ENCODE measurements around the gene LTC4S.

LTC4S gene

GRCh38 chr5:179822444-179822990, 28.7 kb downstream of the LTC4S start:
- H3K9ac ChIP-seq (ENCODE audit: low read depth in 1 of 2, low read length in 2 of 2) = peak overlapping the region; percentile 14 to 95
- no peaks in the 10 kb centered on the region for H3K9me3 ChIP-seq (ENCODE audit: control insufficient read depth in 2 of 2, low read length in 2 of 2)
- peaks cover 73 to 78% of the 10 kb centered on the region in 2 donors for H3K4me1 ChIP-seq (ENCODE audit: control insufficient read depth in 2 of 2, insufficient read depth in 2 of 2, low read length in 2 of 2)
- peaks cover 31 to 47% of the 10 kb centered on the region in 2 donors for H3K36me3 ChIP-seq (ENCODE audit: control insufficient read depth in 2 of 2, insufficient read depth in 2 of 2, low read length in 2 of 2)
- H3K4me3 ChIP-seq (ENCODE audit: low read length in 2 of 2) = peak overlapping the region; percentile 87 to 91
- no peak overlapping the region for H3K27ac ChIP-seq (ENCODE audit: low read depth in 2 of 2, low read length in 2 of 2)
- H3K27me3 ChIP-seq (ENCODE audit: control insufficient read depth in 2 of 2, insufficient read depth in 2 of 2, low read length in 2 of 2) = no peaks in the 10 kb centered on the region

- Histone ChIP-seq H3K4me1 (ENCODE audit: control insufficient read depth in 2 of 2, insufficient read depth in 2 of 2, low read length in 2 of 2) (peaks cover 68 to 75% of the 10 kb centered on the region in 2 donors), H3K9me3 (ENCODE audit: control insufficient read depth in 2 of 2, low read length in 2 of 2) (no peaks in the 10 kb centered on the region), H3K36me3 (ENCODE audit: control insufficient read depth in 2 of 2, insufficient read depth in 2 of 2, low read length in 2 of 2) (peaks cover 40 to 60% of the 10 kb centered on the region in 2 donors), H3K9ac (ENCODE audit: low read depth in 1 of 2, low read length in 2 of 2) (no peak overlapping the region), H3K27me3 (ENCODE audit: control insufficient read depth in 2 of 2, insufficient read depth in 2 of 2, low read length in 2 of 2) (no peaks in the 10 kb centered on the region), H3K4me3 (ENCODE audit: low read length in 2 of 2) (no peak overlapping the region), H3K27ac (ENCODE audit: low read depth in 2 of 2, low read length in 2 of 2) (no peak overlapping the region)
Observed at GRCh38 chr5:179823937-179824744, 30.4 kb downstream of the LTC4S start.

GRCh38 chr5:179824745-179825112, 30.9 kb downstream of the LTC4S start:
- no peak overlapping the region for H3K27ac ChIP-seq (ENCODE audit: low read depth in 2 of 2, low read length in 2 of 2)
- H3K27me3 ChIP-seq (ENCODE audit: control insufficient read depth in 2 of 2, insufficient read depth in 2 of 2, low read length in 2 of 2) = no peaks in the 10 kb centered on the region
- no peak overlapping the region for H3K4me3 ChIP-seq (ENCODE audit: low read length in 2 of 2)
- H3K36me3 ChIP-seq (ENCODE audit: control insufficient read depth in 2 of 2, insufficient read depth in 2 of 2, low read length in 2 of 2) = peaks cover 44 to 66% of the 10 kb centered on the region in 2 donors
- H3K4me1 ChIP-seq (ENCODE audit: control insufficient read depth in 2 of 2, insufficient read depth in 2 of 2, low read length in 2 of 2) = peaks cover 63 to 69% of the 10 kb centered on the region in 2 donors
- no peak overlapping the region for H3K9ac ChIP-seq (ENCODE audit: low read depth in 1 of 2, low read length in 2 of 2)
- H3K9me3 ChIP-seq (ENCODE audit: control insufficient read depth in 2 of 2, low read length in 2 of 2) = no peaks in the 10 kb centered on the region

GRCh38 chr5:179825655-179826182, 31.9 kb downstream of the LTC4S start:
- H3K9me3 ChIP-seq (ENCODE audit: control insufficient read depth in 2 of 2, low read length in 2 of 2) = no peaks in the 10 kb centered on the region
- no peak overlapping the region for H3K9ac ChIP-seq (ENCODE audit: low read depth in 1 of 2, low read length in 2 of 2)
- H3K27me3 ChIP-seq (ENCODE audit: control insufficient read depth in 2 of 2, insufficient read depth in 2 of 2, low read length in 2 of 2) = no peaks in the 10 kb centered on the region
- peaks cover 54 to 61% of the 10 kb centered on the region in 2 donors for H3K4me1 ChIP-seq (ENCODE audit: control insufficient read depth in 2 of 2, insufficient read depth in 2 of 2, low read length in 2 of 2)
- peak overlapping the region in 1 of 2 donors; percentile 20 for H3K4me3 ChIP-seq (ENCODE audit: low read length in 2 of 2)
- H3K36me3 ChIP-seq (ENCODE audit: control insufficient read depth in 2 of 2, insufficient read depth in 2 of 2, low read length in 2 of 2) = peaks cover 53 to 74% of the 10 kb centered on the region in 2 donors
- H3K27ac ChIP-seq (ENCODE audit: low read depth in 2 of 2, low read length in 2 of 2) = peak overlapping the region; percentile 42 to 70

- Histone ChIP-seq H3K4me3 (ENCODE audit: low read length in 2 of 2) (no peak overlapping the region), H3K36me3 (ENCODE audit: control insufficient read depth in 2 of 2, insufficient read depth in 2 of 2, low read length in 2 of 2) (peaks cover 66 to 85% of the 10 kb centered on the region in 2 donors), H3K9me3 (ENCODE audit: control insufficient read depth in 2 of 2, low read length in 2 of 2) (no peaks in the 10 kb centered on the region), H3K9ac (ENCODE audit: low read depth in 1 of 2, low read length in 2 of 2) (peak overlapping the region; percentile 28 to 40), H3K4me1 (ENCODE audit: control insufficient read depth in 2 of 2, insufficient read depth in 2 of 2, low read length in 2 of 2) (peaks cover 45 to 52% of the 10 kb centered on the region in 2 donors), H3K27me3 (ENCODE audit: control insufficient read depth in 2 of 2, insufficient read depth in 2 of 2, low read length in 2 of 2) (no peaks in the 10 kb centered on the region), H3K27ac (ENCODE audit: low read depth in 2 of 2, low read length in 2 of 2) (peak overlapping the region; percentile 70 to 76)
Observed at GRCh38 chr5:179827680-179828079, 33.9 kb downstream of the LTC4S start.

- no peaks in the 10 kb centered on the region for H3K9me3 ChIP-seq (ENCODE audit: control insufficient read depth in 2 of 2, low read length in 2 of 2)
- peaks cover 70 to 87% of the 10 kb centered on the region in 2 donors for H3K36me3 ChIP-seq (ENCODE audit: control insufficient read depth in 2 of 2, insufficient read depth in 2 of 2, low read length in 2 of 2)
- H3K27ac ChIP-seq (ENCODE audit: low read depth in 2 of 2, low read length in 2 of 2) = no peak overlapping the region
- H3K27me3 ChIP-seq (ENCODE audit: control insufficient read depth in 2 of 2, insufficient read depth in 2 of 2, low read length in 2 of 2) = no peaks in the 10 kb centered on the region
- no peak overlapping the region for H3K4me3 ChIP-seq (ENCODE audit: low read length in 2 of 2)
- H3K9ac ChIP-seq (ENCODE audit: low read depth in 1 of 2, low read length in 2 of 2) = no peak overlapping the region
- peaks cover 36 to 41% of the 10 kb centered on the region in 2 donors for H3K4me1 ChIP-seq (ENCODE audit: control insufficient read depth in 2 of 2, insufficient read depth in 2 of 2, low read length in 2 of 2)
Observed at GRCh38 chr5:179828756-179829421, 35.1 kb downstream of the LTC4S start.

GRCh38 chr5:179829732-179830435, 36.1 kb downstream of the LTC4S start:
- Histone ChIP-seq H3K27ac (ENCODE audit: low read depth in 2 of 2, low read length in 2 of 2) (no peak overlapping the region), H3K9me3 (ENCODE audit: control insufficient read depth in 2 of 2, low read length in 2 of 2) (no peaks in the 10 kb centered on the region), H3K27me3 (ENCODE audit: control insufficient read depth in 2 of 2, insufficient read depth in 2 of 2, low read length in 2 of 2) (no peaks in the 10 kb centered on the region), H3K9ac (ENCODE audit: low read depth in 1 of 2, low read length in 2 of 2) (no peak overlapping the region), H3K36me3 (ENCODE audit: control insufficient read depth in 2 of 2, insufficient read depth in 2 of 2, low read length in 2 of 2) (peaks cover 64 to 79% of the 10 kb centered on the region in 2 donors), H3K4me1 (ENCODE audit: control insufficient read depth in 2 of 2, insufficient read depth in 2 of 2, low read length in 2 of 2) (peaks cover 26 to 31% of the 10 kb centered on the region in 2 donors), H3K4me3 (ENCODE audit: low read length in 2 of 2) (no peak overlapping the region)

GRCh38 chr5:179830818-179831468, 37.2 kb downstream of the LTC4S start:
- H3K27ac ChIP-seq (ENCODE audit: low read depth in 2 of 2, low read length in 2 of 2) = no peak overlapping the region
- H3K4me3 ChIP-seq (ENCODE audit: low read length in 2 of 2) = no peak overlapping the region
- H3K36me3 ChIP-seq (ENCODE audit: control insufficient read depth in 2 of 2, insufficient read depth in 2 of 2, low read length in 2 of 2) = peaks cover 55 to 70% of the 10 kb centered on the region in 2 donors
- H3K9ac ChIP-seq (ENCODE audit: low read depth in 1 of 2, low read length in 2 of 2) = no peak overlapping the region
- peaks cover 17 to 21% of the 10 kb centered on the region in 2 donors for H3K4me1 ChIP-seq (ENCODE audit: control insufficient read depth in 2 of 2, insufficient read depth in 2 of 2, low read length in 2 of 2)
- no peaks in the 10 kb centered on the region for H3K27me3 ChIP-seq (ENCODE audit: control insufficient read depth in 2 of 2, insufficient read depth in 2 of 2, low read length in 2 of 2)
- no peaks in the 10 kb centered on the region for H3K9me3 ChIP-seq (ENCODE audit: control insufficient read depth in 2 of 2, low read length in 2 of 2)

- Histone ChIP-seq H3K27me3 (ENCODE audit: control insufficient read depth in 2 of 2, insufficient read depth in 2 of 2, low read length in 2 of 2) (no peaks in the 10 kb centered on the region), H3K27ac (ENCODE audit: low read depth in 2 of 2, low read length in 2 of 2) (no peak overlapping the region), H3K4me1 (ENCODE audit: control insufficient read depth in 2 of 2, insufficient read depth in 2 of 2, low read length in 2 of 2) (peaks cover 9 to 16% of the 10 kb centered on the region in 2 donors), H3K9me3 (ENCODE audit: control insufficient read depth in 2 of 2, low read length in 2 of 2) (no peaks in the 10 kb centered on the region), H3K4me3 (ENCODE audit: low read length in 2 of 2) (no peak overlapping the region), H3K36me3 (ENCODE audit: control insufficient read depth in 2 of 2, insufficient read depth in 2 of 2, low read length in 2 of 2) (peaks cover 66 to 73% of the 10 kb centered on the region in 2 donors), H3K9ac (ENCODE audit: low read depth in 1 of 2, low read length in 2 of 2) (no peak overlapping the region)
Observed at GRCh38 chr5:179832039-179832745, 38.4 kb downstream of the LTC4S start.
